HepG2 (cell line): ENCODE data around the gene ASAP2. TPM values are rescaled to one million over a fixed set of nuclear protein-coding genes. Genes with fewer than 3 reads are reported as not detected.

Experiments
- ETV6 ChIP-seq: sonication (generic); formaldehyde crosslinking; conservative IDR thresholded peaks from 2 replicates; pipeline ENCODE4 v1.4.0; 2020; ENCODE audit warnings: missing genetic modification reagents
- GLI4 ChIP-seq: sonication (generic); formaldehyde crosslinking; IDR thresholded peaks from 2 replicates; pipeline ENCODE4 v1.5.1; 2020; ENCODE audit warnings: missing genetic modification reagents, mild to moderate bottlenecking, moderate library complexity, borderline replicate concordance
- MXD4 ChIP-seq: IDR thresholded peaks from 2 replicates; pipeline ENCODE4 v1.6.1; 2016; ENCODE audit warnings: mild to moderate bottlenecking, missing biosample characterization, missing genetic modification reagents
- MYPOP ChIP-seq: sonication (generic); formaldehyde crosslinking; IDR thresholded peaks from 2 replicates; pipeline ENCODE4 v1.8.1; 2023; ENCODE audit warnings: mild to moderate bottlenecking, moderate library complexity, missing genetic modification reagents
- NR2F6 ChIP-seq, 2 experiments: IDR thresholded peaks; 2 replicates each; pipeline ENCODE4 v1.6.1; 2016; ENCODE audit warnings: antibody characterized with exemption in 1 of 2, mild to moderate bottlenecking in 1 of 2
- NRL ChIP-seq: sonication (generic); formaldehyde crosslinking; IDR thresholded peaks from 2 replicates; pipeline ENCODE4 v1.5.0; 2020; ENCODE audit warnings: missing genetic modification reagents, mild to moderate bottlenecking, moderate library complexity, borderline replicate concordance
- SCMH1 ChIP-seq: sonication (generic); formaldehyde crosslinking; IDR thresholded peaks from 2 replicates; pipeline ENCODE4 v1.9.0; 2021; ENCODE audit warnings: missing genetic modification reagents, mild to moderate bottlenecking, borderline replicate concordance
- SRSF4 ChIP-seq: fragments of 200-400 bp; formaldehyde crosslinking; IDR thresholded peaks from one replicate; pipeline ENCODE4 v1.6.1; 2018; ENCODE audit warnings: mild to moderate bottlenecking, low read depth, low read length, moderate library complexity; ENCODE audit not compliant: poor library complexity, severe bottlenecking
- SRSF9 ChIP-seq: fragments of 200-400 bp; formaldehyde crosslinking; IDR thresholded peaks from 2 replicates; pipeline ENCODE4 v1.6.1; 2018; ENCODE audit warnings: borderline replicate concordance, mild to moderate bottlenecking, low read depth, low read length; ENCODE audit not compliant: insufficient read depth, poor library complexity, severe bottlenecking
- TBL1XR1 ChIP-seq: fragments of 150-350 bp; IDR thresholded peaks from 2 replicates; pipeline ENCODE4 v1.6.1; 2014; ENCODE audit warnings: borderline replicate concordance, low read length; ENCODE audit not compliant: partially characterized antibody
- USF2 ChIP-seq, 2 experiments: sonication (generic) in 1 of 2; formaldehyde crosslinking in 1 of 2; IDR thresholded peaks; 2 replicates each; pipeline versions ENCODE4 v1.5.1 to v1.6.1; 2011 to 2020; ENCODE audit warnings: borderline replicate concordance in 1 of 2, low read depth in 1 of 2, low read length in 1 of 2, mild to moderate bottlenecking in 1 of 2, missing genetic modification reagents in 1 of 2, moderate library complexity in 1 of 2
- ZBTB1 ChIP-seq: sonication (generic); formaldehyde crosslinking; IDR thresholded peaks from 2 replicates; pipeline ENCODE4 v1.4.0; 2020; ENCODE audit warnings: missing genetic modification reagents, borderline replicate concordance
- ZNF362 ChIP-seq: sonication (generic); formaldehyde crosslinking; IDR thresholded peaks from 2 replicates; pipeline ENCODE4 v1.4.0; 2020; ENCODE audit warnings: missing genetic modification reagents, mild to moderate bottlenecking, borderline replicate concordance
- ZNF569 ChIP-seq: sonication (generic); formaldehyde crosslinking; IDR thresholded peaks from 2 replicates; pipeline ENCODE4 v1.5.0; 2020; ENCODE audit warnings: mild to moderate bottlenecking, missing genetic modification reagents, moderate library complexity, borderline replicate concordance
- ZNF747 ChIP-seq: sonication (generic); formaldehyde crosslinking; IDR thresholded peaks from 2 replicates; pipeline ENCODE4 v1.8.1; 2023; ENCODE audit warnings: missing genetic modification reagents, mild to moderate bottlenecking, borderline replicate concordance
- ZNF841 ChIP-seq: sonication (generic); formaldehyde crosslinking; IDR thresholded peaks from 2 replicates; pipeline ENCODE4 v1.8.1; 2023; ENCODE audit warnings: missing genetic modification reagents, borderline replicate concordance
- ZNF878 ChIP-seq: sonication (generic); formaldehyde crosslinking; IDR thresholded peaks from 2 replicates; pipeline ENCODE4 v1.8.1; 2023; ENCODE audit warnings: mild to moderate bottlenecking, missing genetic modification reagents, moderate library complexity
- ZSCAN12 ChIP-seq: sonication (generic); formaldehyde crosslinking; IDR thresholded peaks from 2 replicates; pipeline ENCODE4 v1.9.0; 2021; ENCODE audit warnings: mild to moderate bottlenecking, missing genetic modification reagents
- polyA plus RNA-seq, 8 experiments: library from polyadenylated mRNA; depleted of rRNA in 3 of 8; stranded (reverse) in 7 of 8; unstranded in 1 of 8; fragments of >200 nt; fragmentation: Illumina TruSeq in 4 of 8; extraction: Trizol in 4 of 8; gene quantifications; 2 replicates each; pipeline versions ENCODE4 v1.2.1 to v1.2.3, GENCODE V29; 2011 to 2016; ENCODE audit warnings: low read depth in 4 of 8, missing spikeins in 1 of 8, mixed read lengths in 1 of 8; ENCODE audit not compliant: insufficient read depth in 1 of 8
- total RNA-seq, 5 experiments: library from RNA; depleted of rRNA; stranded (reverse); fragments of >200 nt; fragmentation: Illumina TruSeq; extraction: Trizol; gene quantifications; 2 replicates each; pipeline ENCODE4 v1.2.3, GENCODE V29; 2016; ENCODE audit warnings: low read depth in 1 of 5
- TF ChIP-seq, protein P1 (sequence below): IDR thresholded peaks from 2 replicates; pipeline ENCODE4 v1.6.1; 2018; ENCODE audit warnings: missing genetic modification reagents
- TF ChIP-seq, protein P2 (sequence below): sonication (generic); formaldehyde crosslinking; IDR thresholded peaks from 2 replicates; pipeline ENCODE4 v1.5.0; 2020; ENCODE audit warnings: missing genetic modification reagents, mild to moderate bottlenecking, borderline replicate concordance

The ASAP2 gene
- total and polyA plus RNA-seq, 2 of the 13 experiments (the other 11 are each of a cell fraction or from before 2014, with no cell fraction given), result 7.3 to 22.3 TPM

DNA sequence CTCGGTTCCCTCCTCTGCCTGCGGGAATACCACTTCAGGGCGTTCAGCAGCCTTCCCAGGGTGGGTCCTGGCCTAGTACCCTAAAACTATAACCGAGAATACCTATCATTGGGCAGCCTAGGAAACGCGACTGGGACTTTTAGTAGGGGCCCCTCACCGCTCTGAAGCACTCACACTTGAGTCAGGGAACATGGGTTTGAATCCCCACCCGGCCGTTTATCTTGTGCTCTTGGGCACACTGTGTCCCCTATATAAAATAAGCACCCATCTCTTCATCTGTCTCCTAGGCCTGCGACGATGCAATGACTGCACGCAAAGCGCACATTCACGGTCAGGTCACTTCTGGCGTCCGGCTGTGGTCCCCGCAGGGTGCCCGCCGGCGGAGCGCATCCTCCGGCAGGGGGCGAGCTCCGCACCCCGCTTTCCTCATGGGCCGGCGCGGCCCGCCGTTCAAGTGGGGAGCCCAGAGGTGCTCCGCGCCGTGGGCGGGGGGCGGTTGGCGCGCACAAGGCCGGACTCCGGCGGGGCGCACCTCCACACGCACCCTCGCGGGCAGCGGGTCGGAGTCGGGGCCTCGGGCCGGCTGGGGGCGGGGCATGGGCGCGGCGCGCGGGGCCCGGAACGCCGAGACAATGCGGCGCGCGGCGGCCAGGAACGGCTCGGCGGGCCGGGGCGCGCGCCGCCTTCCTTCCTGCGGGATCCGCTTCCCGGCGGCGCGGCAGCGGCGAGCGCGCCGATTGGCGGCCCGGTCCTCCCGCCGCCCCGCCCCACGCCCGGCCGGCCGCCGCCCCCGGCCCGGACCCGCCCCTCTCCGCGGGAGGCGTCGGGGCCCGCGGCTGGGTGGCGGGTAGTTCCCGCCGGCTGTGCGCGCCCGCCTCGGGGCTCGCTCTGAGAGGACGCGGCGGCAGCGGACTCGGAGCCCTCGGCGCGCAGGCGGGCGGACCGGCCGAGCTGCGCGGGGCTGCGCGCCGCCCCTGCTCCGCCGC is at the start of gene ASAP2 (continued):
- TF ChIP-seq MXD4 (CRISPR knock-in tag) (no peak), ZNF747 (no peak), MYPOP (CRISPR knock-in tag) (peak; percentile 78), NRL (CRISPR knock-in tag) (0 out of 2 replicates have a peak, but pooled peaks have one; percentile 26), SRSF9 (no peak), ZSCAN12 (no peak), ZNF841 (CRISPR knock-in tag) (no peak), ZNF362 (CRISPR knock-in tag) (peak; percentile 20; the same call in 1 of the 2 replicates), SCMH1 (CRISPR knock-in tag) (no peak), GLI4 (no peak), USF2 (IDR thresholded peaks at IDR 0.05; ENCODE audit: low read depth, low read length) (no peak), USF2 (CRISPR knock-in tag; IDR thresholded peaks at IDR 0.05; ENCODE audit: borderline replicate concordance) (peak; percentile 25; the same call in 1 of the 2 replicates), ETV6 (CRISPR knock-in tag) (peak; percentile 10; the same call in 1 of the 2 replicates), ZNF878 (CRISPR knock-in tag) (no peak), ZNF569 (CRISPR knock-in tag) (no peak), ZBTB1 (CRISPR knock-in tag) (no peak), TBL1XR1 (no peak), SRSF4 (no peak), NR2F6 (IDR thresholded peaks at IDR 0.05) (no peak), NR2F6 (CRISPR knock-in tag; IDR thresholded peaks at IDR 0.05) (no peak)
- TF ChIP-seq, protein P1, sequence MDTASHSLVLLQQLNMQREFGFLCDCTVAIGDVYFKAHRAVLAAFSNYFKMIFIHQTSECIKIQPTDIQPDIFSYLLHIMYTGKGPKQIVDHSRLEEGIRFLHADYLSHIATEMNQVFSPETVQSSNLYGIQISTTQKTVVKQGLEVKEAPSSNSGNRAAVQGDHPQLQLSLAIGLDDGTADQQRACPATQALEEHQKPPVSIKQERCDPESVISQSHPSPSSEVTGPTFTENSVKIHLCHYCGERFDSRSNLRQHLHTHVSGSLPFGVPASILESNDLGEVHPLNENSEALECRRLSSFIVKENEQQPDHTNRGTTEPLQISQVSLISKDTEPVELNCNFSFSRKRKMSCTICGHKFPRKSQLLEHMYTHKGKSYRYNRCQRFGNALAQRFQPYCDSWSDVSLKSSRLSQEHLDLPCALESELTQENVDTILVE (CRISPR knock-in tag), result no peak
- TF ChIP-seq, protein P2, sequence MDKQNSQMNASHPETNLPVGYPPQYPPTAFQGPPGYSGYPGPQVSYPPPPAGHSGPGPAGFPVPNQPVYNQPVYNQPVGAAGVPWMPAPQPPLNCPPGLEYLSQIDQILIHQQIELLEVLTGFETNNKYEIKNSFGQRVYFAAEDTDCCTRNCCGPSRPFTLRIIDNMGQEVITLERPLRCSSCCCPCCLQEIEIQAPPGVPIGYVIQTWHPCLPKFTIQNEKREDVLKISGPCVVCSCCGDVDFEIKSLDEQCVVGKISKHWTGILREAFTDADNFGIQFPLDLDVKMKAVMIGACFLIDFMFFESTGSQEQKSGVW, result no peak
